Measurements from ENCODE around the gene XXYLT1. TPM values are rescaled to one million over a fixed set of nuclear protein-coding genes. Genes with fewer than 3 reads are reported as not detected.
"Not testable (repeated sequence)": the region's sequence is repeated elsewhere in the genome, so short reads cannot be mapped to it uniquely, and the experiment has no call there.

XXYLT1 gene, protein sequence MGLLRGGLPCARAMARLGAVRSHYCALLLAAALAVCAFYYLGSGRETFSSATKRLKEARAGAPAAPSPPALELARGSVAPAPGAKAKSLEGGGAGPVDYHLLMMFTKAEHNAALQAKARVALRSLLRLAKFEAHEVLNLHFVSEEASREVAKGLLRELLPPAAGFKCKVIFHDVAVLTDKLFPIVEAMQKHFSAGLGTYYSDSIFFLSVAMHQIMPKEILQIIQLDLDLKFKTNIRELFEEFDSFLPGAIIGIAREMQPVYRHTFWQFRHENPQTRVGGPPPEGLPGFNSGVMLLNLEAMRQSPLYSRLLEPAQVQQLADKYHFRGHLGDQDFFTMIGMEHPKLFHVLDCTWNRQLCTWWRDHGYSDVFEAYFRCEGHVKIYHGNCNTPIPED
- 1 to 10 TPM; 8.8 to 9.6 TPM for total RNA-seq

DNA sequence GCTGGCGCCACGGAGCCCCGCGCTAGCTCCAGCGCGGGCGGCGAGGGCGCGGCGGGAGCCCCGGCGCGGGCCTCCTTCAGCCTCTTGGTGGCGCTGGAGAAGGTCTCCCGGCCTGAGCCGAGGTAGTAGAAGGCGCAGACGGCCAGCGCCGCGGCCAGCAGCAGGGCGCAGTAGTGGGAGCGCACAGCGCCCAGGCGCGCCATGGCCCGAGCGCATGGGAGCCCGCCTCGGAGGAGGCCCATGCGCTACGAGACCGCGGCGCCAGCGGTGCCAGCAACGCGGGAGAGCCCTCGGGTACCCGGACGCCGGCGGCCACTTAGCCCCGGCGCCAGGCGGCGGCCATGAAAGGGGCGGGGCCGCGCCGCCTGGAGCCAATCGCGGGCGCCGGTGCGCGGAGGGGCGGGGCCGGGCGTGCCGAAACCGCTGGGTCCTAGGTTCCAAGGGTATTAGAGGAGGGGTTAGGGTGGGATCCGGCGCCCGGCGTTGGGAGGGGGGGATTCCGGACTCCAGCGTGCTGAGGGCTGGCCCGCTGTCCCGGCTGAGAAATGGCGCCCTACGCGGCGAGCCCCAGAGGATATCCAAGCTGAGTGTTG, at the start of gene XXYLT1:
Gene XXYLT1, minus strand, starts transcription at position 343 of the 593 bp plus-strand sequence. Its CDS starts 101 bp downstream, at position 242.
- peaks cover 23% of the 10 kb centered on the region for H3K4me1 Mint-ChIP-seq
- peak within 1 kb of the TSS; percentile 89 for H3K4me3 Mint-ChIP-seq
- H3K27ac Mint-ChIP-seq, result peak within 1 kb of the TSS; percentile 85
- DNase-seq, result peak; percentile 91
- H3K9me3 Mint-ChIP-seq, result no peaks in the 10 kb centered on the region
- no peaks in the 10 kb centered on the region for H3K27me3 Mint-ChIP-seq
- peaks cover 11% of the 10 kb centered on the region for H3K36me3 Mint-ChIP-seq

DNA sequence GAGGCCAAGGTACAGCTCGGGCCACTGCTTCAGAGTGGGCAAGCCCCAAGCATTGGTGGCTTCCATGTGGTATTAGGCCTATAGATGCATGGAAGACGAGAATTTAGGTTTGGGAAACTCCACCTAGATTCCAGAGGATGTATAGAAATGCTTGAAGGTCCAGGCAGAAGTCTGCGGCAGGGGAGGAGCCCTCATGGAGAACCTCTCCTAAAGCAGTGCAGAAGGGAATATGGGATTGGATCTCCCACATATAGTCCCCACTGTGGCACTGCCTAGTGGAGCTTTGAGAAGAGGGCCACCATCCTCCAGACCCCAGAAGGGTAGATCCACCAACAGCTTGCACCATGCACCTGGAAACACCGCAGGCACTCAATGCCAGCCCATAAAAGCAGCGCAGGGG, 48.1 kb upstream of the XXYLT1 start:
- Mint-ChIP-seq H3K4me3 (no peak overlapping the region), H3K4me1 (peaks cover 4% of the 10 kb centered on the region), H3K27me3 (no peaks in the 10 kb centered on the region), H3K27ac (no peak overlapping the region), H3K9me3 (peaks cover 15% of the 10 kb centered on the region), H3K36me3 (peaks cover 31% of the 10 kb centered on the region)
- DNase-seq, result no peak

- DNase-seq, result no peak
- Mint-ChIP-seq H3K9me3 (no peaks in the 10 kb centered on the region), H3K4me1 (no peaks in the 10 kb centered on the region), H3K27ac (no peak overlapping the region), H3K27me3 (no peaks in the 10 kb centered on the region), H3K4me3 (no peak overlapping the region), H3K36me3 (no peaks in the 10 kb centered on the region)
These were observed 41.8 kb upstream of the XXYLT1 start for GRCh38 chr3:195312714-195313113.

DNA sequence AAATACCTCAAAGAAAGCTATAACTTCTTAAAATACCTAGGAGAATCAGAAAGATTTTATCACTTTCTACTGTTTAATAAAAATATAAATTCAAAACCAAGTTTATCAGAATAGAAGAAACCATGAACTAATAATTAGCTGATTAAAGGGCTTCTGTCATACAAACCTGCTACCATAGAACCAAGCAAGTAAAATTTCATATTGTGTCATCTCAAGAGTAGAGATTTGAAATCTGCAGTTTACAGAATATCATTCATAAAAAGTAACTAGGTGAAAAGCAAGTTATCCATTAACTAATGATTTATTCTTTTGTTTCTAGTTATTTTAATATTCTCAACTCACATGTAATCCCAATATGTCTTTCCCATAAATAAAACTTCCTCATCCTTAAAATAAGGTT, 36.8 kb upstream of the XXYLT1 start:
- Mint-ChIP-seq H3K4me3 (no peak overlapping the region), H3K9me3 (no peaks in the 10 kb centered on the region), H3K36me3 (no peaks in the 10 kb centered on the region), H3K27me3 (no peaks in the 10 kb centered on the region), H3K4me1 (no peaks in the 10 kb centered on the region), H3K27ac (no peak overlapping the region)
- no peak for DNase-seq

DNA sequence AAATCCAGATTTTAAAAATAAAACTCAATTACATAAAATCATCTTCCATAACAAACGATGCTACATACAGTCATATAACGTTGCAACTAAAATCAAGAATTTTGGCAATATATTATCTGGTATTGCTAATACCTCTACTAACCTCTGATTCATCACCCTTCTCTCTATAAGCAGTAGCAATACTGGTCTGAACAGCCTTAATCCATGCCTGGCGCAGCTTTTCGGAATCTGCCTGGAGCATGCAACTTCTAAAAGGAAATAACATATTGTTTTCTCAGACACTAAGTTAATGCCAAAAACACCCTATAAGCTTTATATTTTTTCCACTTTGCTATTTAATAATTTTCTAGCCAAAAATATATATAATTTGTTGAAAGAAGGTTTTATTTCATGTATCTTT, 35.4 kb upstream of the XXYLT1 start:
- Mint-ChIP-seq H3K36me3 (no peaks in the 10 kb centered on the region), H3K27me3 (no peaks in the 10 kb centered on the region), H3K4me3 (no peak overlapping the region), H3K4me1 (no peaks in the 10 kb centered on the region), H3K27ac (no peak overlapping the region), H3K9me3 (no peaks in the 10 kb centered on the region)
- DNase-seq, result no peak

GRCh38 chr3:195302431-195302830, 31.5 kb upstream of the XXYLT1 start:
- no peak overlapping the region for H3K4me3 Mint-ChIP-seq
- peaks cover under 1% of the 10 kb centered on the region for H3K4me1 Mint-ChIP-seq
- no peaks in the 10 kb centered on the region for H3K27me3 Mint-ChIP-seq
- DNase-seq, result no peak
- H3K9me3 Mint-ChIP-seq, result no peaks in the 10 kb centered on the region
- H3K36me3 Mint-ChIP-seq, result no peaks in the 10 kb centered on the region
- H3K27ac Mint-ChIP-seq, result no peak overlapping the region

- Mint-ChIP-seq H3K27ac (no peak overlapping the region), H3K4me3 (no peak overlapping the region), H3K9me3 (no peaks in the 10 kb centered on the region), H3K36me3 (peaks cover 9% of the 10 kb centered on the region), H3K27me3 (no peaks in the 10 kb centered on the region), H3K4me1 (peaks cover 3% of the 10 kb centered on the region)
- no peak for DNase-seq
These were observed 26.5 kb upstream of the XXYLT1 start for GRCh38 chr3:195297446-195297845.

DNA sequence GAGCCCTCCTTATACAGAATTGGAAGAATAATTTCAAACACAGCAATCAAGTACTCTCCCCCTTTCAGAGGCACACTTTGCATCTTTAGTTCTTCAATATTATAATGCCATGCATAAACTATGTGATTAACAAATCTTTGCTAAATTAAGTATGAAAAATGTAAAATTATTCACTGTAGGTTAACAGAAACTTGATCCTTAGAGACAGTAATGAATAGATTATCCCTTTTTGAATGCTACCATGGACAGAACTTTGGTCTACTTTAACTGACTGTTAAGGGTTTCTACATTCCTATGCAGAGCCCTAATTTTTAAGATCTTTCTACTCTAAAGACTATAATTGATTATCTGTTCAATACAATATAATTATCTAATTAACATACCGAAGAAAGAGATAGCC, 25.7 kb upstream of the XXYLT1 start:
- H3K4me1 Mint-ChIP-seq, result peaks cover 3% of the 10 kb centered on the region
- H3K4me3 Mint-ChIP-seq, result no peak overlapping the region
- no peaks in the 10 kb centered on the region for H3K9me3 Mint-ChIP-seq
- DNase-seq, result no peak
- no peaks in the 10 kb centered on the region for H3K27me3 Mint-ChIP-seq
- H3K36me3 Mint-ChIP-seq, result peaks cover 9% of the 10 kb centered on the region
- no peak overlapping the region for H3K27ac Mint-ChIP-seq

GRCh38 chr3:195291121-195291520, 20.2 kb upstream of the XXYLT1 start:
- H3K36me3 Mint-ChIP-seq, result peaks cover 13% of the 10 kb centered on the region
- H3K27me3 Mint-ChIP-seq, result no peaks in the 10 kb centered on the region
- peaks cover 2% of the 10 kb centered on the region for H3K4me1 Mint-ChIP-seq
- H3K4me3 Mint-ChIP-seq, result no peak overlapping the region
- H3K9me3 Mint-ChIP-seq, result no peaks in the 10 kb centered on the region
- no peak for DNase-seq
- no peak overlapping the region for H3K27ac Mint-ChIP-seq

DNA sequence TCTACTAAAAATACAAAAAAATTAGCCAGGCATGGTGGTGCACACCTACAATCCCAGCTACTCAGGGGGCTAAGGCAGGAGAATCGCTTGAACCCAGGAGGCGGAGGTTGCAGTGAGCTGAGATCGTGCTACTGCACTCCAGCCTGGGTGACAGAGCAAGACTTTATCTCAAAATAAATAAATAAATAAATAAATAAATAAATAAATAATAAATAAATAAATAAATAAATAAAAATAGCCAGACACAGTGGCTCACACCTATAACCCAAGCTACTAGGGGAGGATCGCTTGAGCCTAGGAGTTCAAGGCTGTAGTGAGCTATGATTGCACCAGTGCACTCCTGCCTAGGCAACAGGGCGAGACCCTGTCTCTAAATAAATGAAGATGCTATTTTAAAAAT, 19.7 kb upstream of the XXYLT1 start:
- not testable (repeated sequence) for DNase-seq, H3K4me1 Mint-ChIP-seq, H3K4me3 Mint-ChIP-seq, H3K9me3 Mint-ChIP-seq, H3K27me3 Mint-ChIP-seq, H3K27ac Mint-ChIP-seq
- H3K36me3 Mint-ChIP-seq, result peaks cover 13% of the 10 kb centered on the region

GRCh38 chr3:195286115-195286872, 15.3 kb upstream of the XXYLT1 start:
- Mint-ChIP-seq H3K9me3 (no peaks in the 10 kb centered on the region), H3K36me3 (peaks cover 8% of the 10 kb centered on the region), H3K4me3 (no peak overlapping the region), H3K27me3 (no peaks in the 10 kb centered on the region), H3K27ac (peak overlapping the region; percentile 38), H3K4me1 (peaks cover 12% of the 10 kb centered on the region)
- no peak for DNase-seq

GRCh38 chr3:195285372-195285771, 14.4 kb upstream of the XXYLT1 start:
- no peaks in the 10 kb centered on the region for H3K27me3 Mint-ChIP-seq
- no peak for DNase-seq
- peaks cover 12% of the 10 kb centered on the region for H3K4me1 Mint-ChIP-seq
- peaks cover 8% of the 10 kb centered on the region for H3K36me3 Mint-ChIP-seq
- no peak overlapping the region for H3K4me3 Mint-ChIP-seq
- no peaks in the 10 kb centered on the region for H3K9me3 Mint-ChIP-seq
- no peak overlapping the region for H3K27ac Mint-ChIP-seq

- Mint-ChIP-seq H3K27me3 (no peaks in the 10 kb centered on the region), H3K4me3 (no peak overlapping the region), H3K27ac (no peak overlapping the region), H3K4me1 (peaks cover 12% of the 10 kb centered on the region), H3K9me3 (no peaks in the 10 kb centered on the region), H3K36me3 (peaks cover 8% of the 10 kb centered on the region)
- no peak for DNase-seq
These were observed 13.9 kb upstream of the XXYLT1 start for GRCh38 chr3:195284842-195285241.

- H3K4me3 Mint-ChIP-seq, result no peak overlapping the region
- DNase-seq, result no peak
- no peaks in the 10 kb centered on the region for H3K27me3 Mint-ChIP-seq
- peaks cover 12% of the 10 kb centered on the region for H3K4me1 Mint-ChIP-seq
- no peak overlapping the region for H3K27ac Mint-ChIP-seq
- peaks cover 6% of the 10 kb centered on the region for H3K36me3 Mint-ChIP-seq
- H3K9me3 Mint-ChIP-seq, result no peaks in the 10 kb centered on the region
These were observed 12.0 kb upstream of the XXYLT1 start for GRCh38 chr3:195282961-195283360.

- DNase-seq, result no peak
- H3K27me3 Mint-ChIP-seq, result no peaks in the 10 kb centered on the region
- H3K4me1 Mint-ChIP-seq, result peaks cover 16% of the 10 kb centered on the region
- no peak overlapping the region for H3K27ac Mint-ChIP-seq
- H3K36me3 Mint-ChIP-seq, result no peaks in the 10 kb centered on the region
- H3K9me3 Mint-ChIP-seq, result no peaks in the 10 kb centered on the region
- no peak overlapping the region for H3K4me3 Mint-ChIP-seq
These were observed 3.5 kb upstream of the XXYLT1 start for GRCh38 chr3:195274259-195274966.

All from activated naive CD8-positive, alpha-beta T cell treated with anti-CD3 and anti-CD28 coated beads for 36 hours (primary cell).